ENCODE data around the gene TENM4. TPM values are rescaled to one million over a fixed set of nuclear protein-coding genes. Genes with fewer than 3 reads are reported as not detected.

TENM4 gene
- total and polyA plus RNA-seq, 2 of the 13 experiments (the other 11 are each of a cell fraction or from before 2014, with no cell fraction given) = not detected

GRCh38 chr11:78815831-78816230 is 625.0 kb downstream of the TENM4 start:
- FAIRE-seq (no peak), DNase-seq (ENCODE audit: low spot score) (no peak), ATAC-seq (no peak)
- Histone ChIP-seq H3K9me3 (ENCODE audit: low read length) (no peaks in the 10 kb centered on the region), H3K36me3 (replicated peaks in 1 of 2; ENCODE audit: control insufficient read depth in 1 of 2, insufficient read depth in 2 of 2, low read length in 2 of 2) (no peaks in the 10 kb centered on the region), H3K27ac (ENCODE audit: extremely low read length, insufficient read depth, low read length) (no peak overlapping the region), H3K9ac (ENCODE audit: insufficient read depth, low read depth, low read length) (no peak overlapping the region), H3K4me3 (replicated peaks in 1 of 3; ENCODE audit: insufficient read depth in 1 of 3, low read depth in 2 of 3, low read length in 3 of 3) (no peak overlapping the region), H3K4me1 (ENCODE audit: insufficient read depth, low read length) (no peaks in the 10 kb centered on the region), H3K27me3 (ENCODE audit: control insufficient read depth in 1 of 2, insufficient read depth in 2 of 2, low read length in 2 of 2) (peaks cover 1 to 20% of the 10 kb centered on the region in 2 experiments; a peak in 2 of 5 replicates), H3K4me2 (ENCODE audit: low read depth, low read length) (no peak overlapping the region), H3K79me2 (ENCODE audit: insufficient read depth, low read length) (no peaks in the 10 kb centered on the region), H4K20me1 (ENCODE audit: insufficient read depth, low read length) (no peaks in the 10 kb centered on the region), H2AFZ (ENCODE audit: low read length) (no peak overlapping the region)
- in situ Hi-C loops (cut with HindIII; ENCODE audit: extremely low pct_ligation_motif_present, low pct_unique_long_range_greater_than_20kb) (no loop called here), intact Hi-C loops (cut with micrococcal nuclease; ENCODE audit: unreplicated experiment) (no loop called here)
- TF ChIP-seq RARG (CRISPR knock-in tag; IDR thresholded peaks at IDR 0.05; ENCODE audit: low read depth) (no peak), ZBTB37 (CRISPR knock-in tag; IDR thresholded peaks at IDR 0.05) (no peak), IRF1 (CRISPR knock-in tag; IDR thresholded peaks at IDR 0.05; ENCODE audit: low read depth) (no peak)
- ChIA-PET POLR2A (no interaction called here), CTCF (ENCODE audit: low intra/inter-chr PET ratio, low total read pairs) (no interaction called here)
- WGBS (ENCODE audit: low lambda C conversion rate) = 37% methylated on average over 6 of the region's 6 CpGs
- no TSS peak for BruUV-seq (replicated peaks)

GRCh38 chr11:78812513-78813293 is 628.1 kb downstream of the TENM4 start:
- no peak; the same call in 2 of the 3 replicates for ATAC-seq
- H3K9ac ChIP-seq (ENCODE audit: insufficient read depth, low read depth, low read length) = no peak overlapping the region
- H3K9me3 ChIP-seq (ENCODE audit: low read length) = no peaks in the 10 kb centered on the region
- ChIA-PET CTCF (ENCODE audit: low intra/inter-chr PET ratio, low total read pairs) (no interaction called here), POLR2A (no interaction called here)
- H4K20me1 ChIP-seq (ENCODE audit: insufficient read depth, low read length) = no peaks in the 10 kb centered on the region
- in situ Hi-C loops (cut with HindIII; ENCODE audit: extremely low pct_ligation_motif_present, low pct_unique_long_range_greater_than_20kb) (no loop called here), intact Hi-C loops (cut with micrococcal nuclease; ENCODE audit: unreplicated experiment) (no loop called here)
- H3K27ac ChIP-seq (ENCODE audit: extremely low read length, insufficient read depth, low read length) = no peak overlapping the region
- H3K27me3 ChIP-seq (ENCODE audit: control insufficient read depth in 1 of 2, insufficient read depth in 2 of 2, low read length in 2 of 2) = peaks cover 0 to 17% of the 10 kb centered on the region in 2 experiments; a peak in 1 of 5 replicates
- no TSS peak for BruUV-seq (replicated peaks)
- no peak overlapping the region for H2AFZ ChIP-seq (ENCODE audit: low read length)
- no peak overlapping the region for H3K4me3 ChIP-seq (replicated peaks in 1 of 3; ENCODE audit: insufficient read depth in 1 of 3, low read depth in 2 of 3, low read length in 3 of 3)
- FAIRE-seq = no peak
- no peaks in the 10 kb centered on the region for H3K4me1 ChIP-seq (ENCODE audit: insufficient read depth, low read length)
- no peak overlapping the region for H3K4me2 ChIP-seq (ENCODE audit: low read depth, low read length)
- no peaks in the 10 kb centered on the region for H3K36me3 ChIP-seq (replicated peaks in 1 of 2; ENCODE audit: control insufficient read depth in 1 of 2, insufficient read depth in 2 of 2, low read length in 2 of 2)
- H3K79me2 ChIP-seq (ENCODE audit: insufficient read depth, low read length) = no peaks in the 10 kb centered on the region
- no peak for DNase-seq (ENCODE audit: low spot score)
- 21% methylated on average over 6 of the region's 6 CpGs for whole genome bisulfite sequencing (ENCODE audit: low lambda C conversion rate)
- no peak for TF ChIP-seq AFF4 (CRISPR knock-in tag; IDR thresholded peaks at IDR 0.05)
- no peak for TF ChIP-seq ZNF605 (CRISPR knock-in tag; IDR thresholded peaks at IDR 0.05)
- TF ChIP-seq SALL2 (CRISPR knock-in tag; IDR thresholded peaks at IDR 0.05) = no peak
- no peak for TF ChIP-seq NR3C1 (CRISPR knock-in tag; IDR thresholded peaks at IDR 0.05)
- TF ChIP-seq MTF1 (CRISPR knock-in tag; IDR thresholded peaks at IDR 0.05) = no peak
- TF ChIP-seq NBN (conservative IDR thresholded peaks at IDR 0.05) = no peak

Measured in HepG2 (cell line).